Heart left ventricle (tissue), 13 donors: ENCODE data around the gene COA1.

ENCODE experiments used
- CTCF ChIP-seq, 12 donors: fragments of 200-600 bp; sonication (generic) in 4 of 12; IDR thresholded peaks; one replicate each; pipeline versions ENCODE4 v1.5.0 to v1.8.0; 2018 to 2022; ENCODE audit warnings: antibody characterized with exemption in 12 of 12, mild to moderate bottlenecking in 5 of 12
- POLR2A ChIP-seq, 2 donors: fragments of 450-650 bp; IDR thresholded peaks; one replicate each; pipeline ENCODE4 v1.6.1; 2017; ENCODE audit warnings: antibody characterized with exemption in 2 of 2, mild to moderate bottlenecking in 2 of 2, moderate library complexity in 2 of 2
- donor health status: ischemic (EF 13 %, LVEDD 7.1; RV severe dilation, severe dysfunction).
- donor health status: DM: no; HTN: yes; CAD: no.
- donor health status: DM: no; HTN: no; CAD: no.
- donor health status: ischemic (EF 25% LVEDD 6.9; RV normal size, moderate dysfunction).
- donor health status: ischemic (EF 25% LVEDD 5.7; RV mildly dilated, moderate dysfunction).
- donor health status: ischemic (EF 35%, LVEDD 5.7; RV mildly dilated, moderate dysfunction).
- donor health status: nonischemic (EF 11% LVEDD 7.7; RV severe dilation, severe dysfunction).
- donor health status: DM: yes; HTN: yes; CAD: no.
- donor health status: PGD.
- donor health status: ischemic (EF 29% LVEDD 5.4; RV normal size, mild dysfunction).
- donor health status: nonischemic (EF 23%, LVEDD 6.1; RV moderate dilation, normal function).

- TF ChIP-seq CTCF (IDR thresholded peaks at IDR 0.05) (no peak), POLR2A (IDR thresholded peaks at IDR 0.05) (no peak)
Observed at GRCh38 chr7:43747328-43748105, 18.2 kb upstream of the COA1 start.
